Measurements from ENCODE around the gene PPME1. TPM values are rescaled to one million over a fixed set of nuclear protein-coding genes. Genes with fewer than 3 reads are reported as not detected.

Gene PPME1
- total RNA-seq, 2 donors from 2014 or later = 44.1 to 61.5 TPM

DNA sequence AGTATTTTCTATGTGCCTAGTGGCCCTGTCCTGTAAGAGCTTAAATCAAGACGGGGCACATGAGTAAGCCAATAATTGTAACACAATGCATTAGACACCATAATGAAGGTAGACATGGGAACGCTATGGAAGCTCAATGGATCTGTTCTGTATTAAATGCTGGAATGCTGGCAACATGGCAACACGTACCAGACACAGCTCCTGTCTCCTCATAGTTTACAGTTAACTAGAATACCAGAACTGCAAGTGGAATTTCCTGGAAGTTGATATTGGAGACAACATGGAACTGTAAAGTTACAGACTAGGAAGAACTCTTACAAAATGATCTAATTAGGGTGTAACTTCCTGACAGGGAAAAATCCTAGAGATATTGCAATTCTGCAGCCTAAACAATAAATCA, 127.9 kb downstream of the PPME1 start:
- H3K9me3 ChIP-seq = no peaks in the 10 kb centered on the region
- H3K4me1 ChIP-seq = no peaks in the 10 kb centered on the region
- no peaks in the 10 kb centered on the region for H3K27me3 ChIP-seq
- DNase-seq = no peak
- no peaks in the 10 kb centered on the region for H3K36me3 ChIP-seq
- TF ChIP-seq, protein P1, sequence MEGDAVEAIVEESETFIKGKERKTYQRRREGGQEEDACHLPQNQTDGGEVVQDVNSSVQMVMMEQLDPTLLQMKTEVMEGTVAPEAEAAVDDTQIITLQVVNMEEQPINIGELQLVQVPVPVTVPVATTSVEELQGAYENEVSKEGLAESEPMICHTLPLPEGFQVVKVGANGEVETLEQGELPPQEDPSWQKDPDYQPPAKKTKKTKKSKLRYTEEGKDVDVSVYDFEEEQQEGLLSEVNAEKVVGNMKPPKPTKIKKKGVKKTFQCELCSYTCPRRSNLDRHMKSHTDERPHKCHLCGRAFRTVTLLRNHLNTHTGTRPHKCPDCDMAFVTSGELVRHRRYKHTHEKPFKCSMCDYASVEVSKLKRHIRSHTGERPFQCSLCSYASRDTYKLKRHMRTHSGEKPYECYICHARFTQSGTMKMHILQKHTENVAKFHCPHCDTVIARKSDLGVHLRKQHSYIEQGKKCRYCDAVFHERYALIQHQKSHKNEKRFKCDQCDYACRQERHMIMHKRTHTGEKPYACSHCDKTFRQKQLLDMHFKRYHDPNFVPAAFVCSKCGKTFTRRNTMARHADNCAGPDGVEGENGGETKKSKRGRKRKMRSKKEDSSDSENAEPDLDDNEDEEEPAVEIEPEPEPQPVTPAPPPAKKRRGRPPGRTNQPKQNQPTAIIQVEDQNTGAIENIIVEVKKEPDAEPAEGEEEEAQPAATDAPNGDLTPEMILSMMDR (IDR thresholded peaks at IDR 0.05) = no peak
- H3K9ac ChIP-seq (ENCODE audit: low read depth in 2 of 2, low read length in 2 of 2) = no peak overlapping the region
- no peak overlapping the region for H3K4me3 ChIP-seq
- intact Hi-C loops (cut with DNase I) = no loop called here
- H3K27ac ChIP-seq = no peak overlapping the region

Other genes with a start within 250 kb of the PPME1 start
- not detected for gene DNAJB13, start 220.3 kb upstream of the PPME1 start, total RNA-seq
- gene UCP2, start 188.4 kb upstream of the PPME1 start, total RNA-seq = 10 to 100 TPM; 43.0 to 64.0 TPM
- 1 to 10 TPM in 1 of 2 donors, under 1 TPM in 1; 0.66 to 1.5 TPM for gene UCP3, start 162.2 kb upstream of the PPME1 start, total RNA-seq
- 10 to 100 TPM; 19.9 to 25.7 TPM for gene C2CD3, start 287 bp upstream of the PPME1 start, total RNA-seq
- gene P4HA3, start 140.4 kb downstream of the PPME1 start, total RNA-seq = under 1 TPM; 0.12 to 0.85 TPM
- gene PGM2L1, start 227.1 kb downstream of the PPME1 start, total RNA-seq = 10 to 100 TPM in 1 of 2 donors, 1 to 10 TPM in 1; 7.8 to 11.1 TPM